Neural progenitor cell (in vitro differentiated cells): ENCODE measurements around the gene GBGT1.

Experiments
- EZH2 ChIP-seq: fragments of 200-600 bp; sonication (generic); IDR thresholded peaks from 2 replicates; pipeline ENCODE4 v1.6.1; 2017; ENCODE audit warnings: antibody characterized with exemption, mild to moderate bottlenecking, moderate library complexity
- TF ChIP-seq, protein P1 (sequence below): fragments of 200-600 bp; sonication (generic); IDR thresholded peaks from 2 replicates; pipeline ENCODE4 v1.5.1; 2017; ENCODE audit warnings: antibody characterized with exemption, mild to moderate bottlenecking

DNA sequence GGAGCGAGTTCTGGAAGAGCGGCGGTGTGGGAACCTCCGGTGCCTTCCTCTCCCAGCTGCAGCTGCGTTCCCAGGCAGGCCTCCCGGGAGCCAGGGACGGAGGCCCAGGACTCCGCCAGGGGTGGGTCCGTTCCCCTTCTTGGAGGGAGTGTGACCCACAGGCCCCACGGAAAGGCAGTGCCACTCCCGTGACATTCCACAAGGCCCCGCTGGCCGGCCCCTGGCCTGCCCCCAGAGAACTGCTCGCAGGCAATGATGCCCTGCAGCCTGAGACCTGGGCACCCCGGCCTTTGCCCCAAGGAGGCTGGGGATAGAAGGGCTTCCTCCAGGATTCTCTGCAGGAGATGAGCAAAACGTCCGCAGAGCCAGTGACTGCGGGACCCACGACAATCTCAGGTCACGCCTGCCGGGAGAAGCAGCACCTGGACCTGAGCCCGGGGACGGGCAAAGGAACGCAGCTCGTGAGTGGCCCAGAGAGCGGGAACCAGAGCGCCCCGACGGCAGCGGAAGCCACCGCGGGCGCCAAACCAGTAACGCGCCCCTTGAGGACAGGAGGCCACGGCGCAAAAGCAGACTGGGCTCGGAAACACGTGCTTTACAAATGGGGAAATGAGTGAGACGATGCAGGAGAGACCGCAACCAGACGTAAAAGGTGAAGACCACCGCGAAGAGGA, 36.1 kb upstream of the GBGT1 start:
- TF ChIP-seq, protein P1, sequence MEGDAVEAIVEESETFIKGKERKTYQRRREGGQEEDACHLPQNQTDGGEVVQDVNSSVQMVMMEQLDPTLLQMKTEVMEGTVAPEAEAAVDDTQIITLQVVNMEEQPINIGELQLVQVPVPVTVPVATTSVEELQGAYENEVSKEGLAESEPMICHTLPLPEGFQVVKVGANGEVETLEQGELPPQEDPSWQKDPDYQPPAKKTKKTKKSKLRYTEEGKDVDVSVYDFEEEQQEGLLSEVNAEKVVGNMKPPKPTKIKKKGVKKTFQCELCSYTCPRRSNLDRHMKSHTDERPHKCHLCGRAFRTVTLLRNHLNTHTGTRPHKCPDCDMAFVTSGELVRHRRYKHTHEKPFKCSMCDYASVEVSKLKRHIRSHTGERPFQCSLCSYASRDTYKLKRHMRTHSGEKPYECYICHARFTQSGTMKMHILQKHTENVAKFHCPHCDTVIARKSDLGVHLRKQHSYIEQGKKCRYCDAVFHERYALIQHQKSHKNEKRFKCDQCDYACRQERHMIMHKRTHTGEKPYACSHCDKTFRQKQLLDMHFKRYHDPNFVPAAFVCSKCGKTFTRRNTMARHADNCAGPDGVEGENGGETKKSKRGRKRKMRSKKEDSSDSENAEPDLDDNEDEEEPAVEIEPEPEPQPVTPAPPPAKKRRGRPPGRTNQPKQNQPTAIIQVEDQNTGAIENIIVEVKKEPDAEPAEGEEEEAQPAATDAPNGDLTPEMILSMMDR: no peak
- TF ChIP-seq EZH2: no peak
